Measurements from ENCODE around the gene VAPA.

Gene VAPA

GRCh38 chr18:9915291-9916076 lies 1.7 kb downstream of the VAPA start:
- FAIRE-seq: no peak

GRCh38 chr18:9916077-9916639 lies 2.3 kb downstream of the VAPA start:
- FAIRE-seq: no peak

- no peak for FAIRE-seq
Observed at GRCh38 chr18:9916808-9917207, 3.0 kb downstream of the VAPA start.

- FAIRE-seq: no peak
Observed at GRCh38 chr18:9918016-9918680, 4.3 kb downstream of the VAPA start.

GRCh38 chr18:9919564-9920232 lies 5.9 kb downstream of the VAPA start:
- no peak for FAIRE-seq

GRCh38 chr18:9922592-9923311 lies 8.9 kb downstream of the VAPA start:
- no peak for FAIRE-seq

- no peak for FAIRE-seq
Observed at GRCh38 chr18:9924371-9924943, 10.6 kb downstream of the VAPA start.

GRCh38 chr18:9925369-9925768 lies 11.6 kb downstream of the VAPA start:
- no peak for FAIRE-seq

- FAIRE-seq: no peak
Observed at GRCh38 chr18:9925795-9926194, 12.0 kb downstream of the VAPA start.

GRCh38 chr18:9926223-9926894 lies 12.5 kb downstream of the VAPA start:
- no peak for FAIRE-seq

GRCh38 chr18:9926977-9927376 lies 13.2 kb downstream of the VAPA start:
- no peak for FAIRE-seq

- FAIRE-seq: no peak
Observed at GRCh38 chr18:9927392-9928063, 13.7 kb downstream of the VAPA start.

GRCh38 chr18:9928646-9929259 lies 14.9 kb downstream of the VAPA start:
- no peak for FAIRE-seq

GRCh38 chr18:9930299-9930884 lies 16.6 kb downstream of the VAPA start:
- FAIRE-seq: no peak

- FAIRE-seq: no peak
Observed at GRCh38 chr18:9931146-9931545, 17.3 kb downstream of the VAPA start.

GRCh38 chr18:9931678-9932077 lies 17.9 kb downstream of the VAPA start:
- no peak for FAIRE-seq

GRCh38 chr18:9933865-9934264 lies 20.0 kb downstream of the VAPA start:
- no peak for FAIRE-seq

- no peak for FAIRE-seq
Observed at GRCh38 chr18:9934274-9934673, 20.5 kb downstream of the VAPA start.

GRCh38 chr18:9941103-9941502 lies 27.3 kb downstream of the VAPA start:
- no peak for FAIRE-seq

- FAIRE-seq: peak; percentile 15
Observed at GRCh38 chr18:9941660-9942059, 27.8 kb downstream of the VAPA start.

GRCh38 chr18:9943311-9943710 lies 29.5 kb downstream of the VAPA start:
- FAIRE-seq: no peak

Measured in TTC549 (cell line).